ENCODE results near the gene NEGR1.
A peak's percentile ranks its signal among the peaks of the same experiment; 100 is the strongest.

NEGR1 gene

GRCh38 chr1:71834601-71835441, 447.5 kb downstream of the NEGR1 start:
- DNase-seq = peak; percentile 31

GRCh38 chr1:71831646-71832045, 450.7 kb downstream of the NEGR1 start:
- DNase-seq = no peak

- no peak for DNase-seq
Measured at GRCh38 chr1:71829346-71829745, 453.0 kb downstream of the NEGR1 start.

GRCh38 chr1:71828431-71829012, 453.8 kb downstream of the NEGR1 start:
- no peak for DNase-seq

GRCh38 chr1:71823708-71824305, 458.5 kb downstream of the NEGR1 start:
- no peak for DNase-seq

- no peak for DNase-seq
Measured at GRCh38 chr1:71817028-71817427, 465.3 kb downstream of the NEGR1 start.

- no peak for DNase-seq
Measured at GRCh38 chr1:71809085-71809484, 473.3 kb downstream of the NEGR1 start.

- peak; percentile 24 for DNase-seq
Measured at GRCh38 chr1:71804140-71804539, 478.2 kb downstream of the NEGR1 start.

- DNase-seq = peak; percentile 68
Measured at GRCh38 chr1:71796006-71796405, 486.3 kb downstream of the NEGR1 start.

- no peak for DNase-seq
Measured at GRCh38 chr1:71792264-71792663, 490.1 kb downstream of the NEGR1 start.

GRCh38 chr1:71788113-71788512, 494.2 kb downstream of the NEGR1 start:
- no peak for DNase-seq

- no peak for DNase-seq
Measured at GRCh38 chr1:71787699-71788098, 494.6 kb downstream of the NEGR1 start.

GRCh38 chr1:71786218-71786617, 496.1 kb downstream of the NEGR1 start:
- DNase-seq = no peak

- DNase-seq = peak; percentile 43
Measured at GRCh38 chr1:71785450-71785849, 496.9 kb downstream of the NEGR1 start.

- no peak for DNase-seq
Measured at GRCh38 chr1:71785000-71785399, 497.3 kb downstream of the NEGR1 start.

- DNase-seq = no peak
Measured at GRCh38 chr1:71784241-71784640, 498.1 kb downstream of the NEGR1 start.

- DNase-seq = no peak
Measured at GRCh38 chr1:71783071-71783470, 499.3 kb downstream of the NEGR1 start.

- DNase-seq = no peak
Measured at GRCh38 chr1:71781450-71781849, 500.9 kb downstream of the NEGR1 start.

- DNase-seq = no peak
Measured at GRCh38 chr1:71780681-71781080, 501.7 kb downstream of the NEGR1 start.

GRCh38 chr1:71778940-71779339, 503.4 kb downstream of the NEGR1 start:
- no peak for DNase-seq

GRCh38 chr1:71777094-71777493, 505.2 kb downstream of the NEGR1 start:
- no peak for DNase-seq

- DNase-seq = no peak
Measured at GRCh38 chr1:71774705-71775104, 507.6 kb downstream of the NEGR1 start.

GRCh38 chr1:71770121-71770520, 512.2 kb downstream of the NEGR1 start:
- DNase-seq = no peak

- DNase-seq = no peak
Measured at GRCh38 chr1:71766748-71767147, 515.6 kb downstream of the NEGR1 start.
